Choroid plexus epithelial cell (primary cell): ENCODE measurements around the gene TCOF1.
"Not testable (repeated sequence)": the region's sequence is repeated elsewhere in the genome, so short reads cannot be mapped to it uniquely, and the experiment has no call there.

Experiments used
- DNase-seq: peaks from one replicate; pipeline ENCODE4 v3.0.0-alpha.2; 2010; ENCODE audit warnings: low read depth
- H3K4me3 ChIP-seq: 2 replicates; pipeline ENCODE4 v1.5.1; 2011; ENCODE audit warnings: low read depth, mild to moderate bottlenecking, control low read depth, low read length, moderate library complexity
- CTCF ChIP-seq: conservative IDR thresholded peaks from 2 replicates; pipeline ENCODE4 v1.5.1; 2011; ENCODE audit warnings: low read depth, mild to moderate bottlenecking, control low read depth, inconsistent platforms, low read length, moderate library complexity

The TCOF1 gene

GRCh38 chr5:150422758-150423157, 65.3 kb downstream of the TCOF1 start:
- TF ChIP-seq CTCF: no peak
- H3K4me3 ChIP-seq: no peak overlapping the region
- no peak for DNase-seq

GRCh38 chr5:150426165-150426564, 68.7 kb downstream of the TCOF1 start:
- DNase-seq, H3K4me3 ChIP-seq: not testable (repeated sequence)

- no peak overlapping the region for H3K4me3 ChIP-seq
- peak; percentile 91 for DNase-seq
- no peak for TF ChIP-seq CTCF
These were observed 70.8 kb downstream of the TCOF1 start for GRCh38 chr5:150428106-150428876.

- no peak for TF ChIP-seq CTCF
- no peak for DNase-seq
- H3K4me3 ChIP-seq: no peak overlapping the region
These were observed 71.5 kb downstream of the TCOF1 start for GRCh38 chr5:150428978-150429377.

- no peak for DNase-seq
- no peak for TF ChIP-seq CTCF
These were observed 71.9 kb downstream of the TCOF1 start for GRCh38 chr5:150429410-150429873.

GRCh38 chr5:150431048-150431447, 73.6 kb downstream of the TCOF1 start:
- H3K4me3 ChIP-seq: no peak overlapping the region
- no peak for TF ChIP-seq CTCF
- no peak for DNase-seq

More at GRCh38 chr5:150429410-150429873, 71.9 kb downstream of the TCOF1 start:
- H3K4me3 ChIP-seq: no peak overlapping the region

- H3K4me3 ChIP-seq: no peak overlapping the region
These were observed 74.1 kb downstream of the TCOF1 start for GRCh38 chr5:150431574-150431973.

More at GRCh38 chr5:150431574-150431973, 74.1 kb downstream of the TCOF1 start:
- DNase-seq: no peak
- TF ChIP-seq CTCF: no peak
